Mucosa of descending colon (tissue), 3 donors: Measurements from ENCODE around the gene CLRN3. TPM values are rescaled to one million over a fixed set of nuclear protein-coding genes. Genes with fewer than 3 reads are reported as not detected.

ENCODE experiments used
- ATAC-seq: fragments of 200-7000 bp; cut with Tn5 transposase; one replicate; pipeline ENCODE4 v1.9.1; 2020; ENCODE audit warnings: mild to moderate bottlenecking, moderate library complexity
- DNase-seq, 3 donors: peaks; one replicate each; pipeline ENCODE4 v3.0.0-alpha.2; 2020
- H3K36me3 ChIP-seq: fragments of 200-600 bp; one replicate; pipeline ENCODE4 v1.8.0; 2021; ENCODE audit warnings: low read depth, mild to moderate bottlenecking
- H3K4me1 ChIP-seq: fragments of 200-600 bp; one replicate; pipeline ENCODE4 v1.8.0; 2021; ENCODE audit warnings: low read depth, mild to moderate bottlenecking
- H3K4me3 ChIP-seq: fragments of 200-600 bp; one replicate; pipeline ENCODE4 v1.8.0; 2021; ENCODE audit warnings: mild to moderate bottlenecking
- H3K9me3 ChIP-seq: fragments of 200-600 bp; one replicate; pipeline ENCODE4 v1.8.0; 2021; ENCODE audit warnings: mild to moderate bottlenecking
- CTCF ChIP-seq: fragments of 200-600 bp; IDR thresholded peaks from one replicate; pipeline ENCODE4 v1.8.0; 2022; ENCODE audit warnings: antibody characterized with exemption, mild to moderate bottlenecking
- intact Hi-C, 2 donors: fragments of 100-400 bp; cut with DNase I in 1 of 2; cut with micrococcal nuclease in 1 of 2; formaldehyde crosslinking; loops; one replicate each; pipeline versions ENCODE4 v1.11.0 to v1.11.1; 2022; cut with DNase I, micrococcal nuclease
- long read RNA-seq, 2 donors: library from polyadenylated mRNA; unstranded; transcript quantifications; one replicate each; pipeline ENCODE4 v2.0.0, GENCODE V29; 2019 to 2021
- total RNA-seq, 3 donors: library from RNA; stranded (reverse); fragmentation: NEBNext Ultra II Directional in 2 of 3; extraction: Animal tissue kit (Norgen Biotek cat#: 25700) in 2 of 3; gene quantifications; one replicate each; pipeline versions ENCODE4 v1.2.1 to v1.2.4, GENCODE V29; 2021 to 2023
- donor health status: DM: no; HTN: no; CAD: no; lungs with moderate emphysema.
- donor health status: DM: no; HTN: no; CAD: no.
- donor health status: DM: no; HTN: yes; CAD: no.

Gene CLRN3
- 100 to 1,000 TPM in 2 of 3 donors, 10 to 100 TPM in 1; 62.3 to 176 (median 121) TPM for total RNA-seq
- long read RNA-seq, donor 1, transcript CLRN3-201 (3 exons, 1,152 nt), result major isoform, 17 of 21 reads
- long read RNA-seq, donor 1, partial matches to known transcripts, result 3 of 21 reads
- long read RNA-seq, donor 1, other reads (novel, unspliced or antisense), result 1 of 21 reads
- long read RNA-seq, donor 2, transcript CLRN3-201 (3 exons, 1,152 nt), result major isoform, 53 of 58 reads
- long read RNA-seq, donor 2, partial matches to known transcripts, result 0 of 58 reads
- long read RNA-seq, donor 2, other reads (novel, unspliced or antisense), result 5 of 58 reads

- intact Hi-C loops, result no loop called here
- no peaks in the 10 kb centered on the region for H3K36me3 ChIP-seq
- no peak for TF ChIP-seq CTCF
- H3K4me3 ChIP-seq, result peak within 1 kb of the TSS; percentile 22
- H3K4me1 ChIP-seq, result peaks cover 11% of the 10 kb centered on the region
- ATAC-seq (peak; percentile 81), DNase-seq (peak in 1 of 3 donors; percentile 73)
- no peaks in the 10 kb centered on the region for H3K9me3 ChIP-seq
Observed at GRCh38 chr10:127892743-127893142, at the start of gene CLRN3. CLRN3 (minus strand) TSS chr10:127892941; CDS start chr10:127892784, 157 bp downstream.

- H3K36me3 ChIP-seq, result no peaks in the 10 kb centered on the region
- DNase-seq (no peak), ATAC-seq (no peak)
- peaks cover 9% of the 10 kb centered on the region for H3K4me1 ChIP-seq
- H3K4me3 ChIP-seq, result no peak overlapping the region
- TF ChIP-seq CTCF, result no peak
- intact Hi-C loops, result no loop called here
- H3K9me3 ChIP-seq, result no peaks in the 10 kb centered on the region
Observed at GRCh38 chr10:127940866-127941640, 48.3 kb upstream of the CLRN3 start.

- Histone ChIP-seq H3K4me3 (no peak overlapping the region), H3K4me1 (no peaks in the 10 kb centered on the region), H3K9me3 (no peaks in the 10 kb centered on the region), H3K36me3 (no peaks in the 10 kb centered on the region)
- ATAC-seq (no peak), DNase-seq (no peak)
- intact Hi-C loops, result no loop called here
- no peak for TF ChIP-seq CTCF
Observed at GRCh38 chr10:127939786-127940330, 47.1 kb upstream of the CLRN3 start.

- no peaks in the 10 kb centered on the region for H3K4me1 ChIP-seq
- DNase-seq (no peak), ATAC-seq (no peak)
- H3K9me3 ChIP-seq, result no peaks in the 10 kb centered on the region
- no peak for TF ChIP-seq CTCF
- intact Hi-C loops, result no loop called here
- H3K36me3 ChIP-seq, result no peaks in the 10 kb centered on the region
- no peak overlapping the region for H3K4me3 ChIP-seq
Observed at GRCh38 chr10:127937915-127938463, 45.2 kb upstream of the CLRN3 start.

- Histone ChIP-seq H3K4me1 (no peaks in the 10 kb centered on the region), H3K4me3 (no peak overlapping the region), H3K36me3 (no peaks in the 10 kb centered on the region), H3K9me3 (no peaks in the 10 kb centered on the region)
- DNase-seq (no peak), ATAC-seq (no peak)
- intact Hi-C loops, result no loop called here
- TF ChIP-seq CTCF, result no peak
Observed at GRCh38 chr10:127937069-127937468, 44.3 kb upstream of the CLRN3 start.
